ELR (cell line): ENCODE data around the gene VAV1.
"Not testable (repeated sequence)": the region's sequence is repeated elsewhere in the genome, so short reads cannot be mapped to it uniquely, and the experiment has no call there.

Source experiments
- DNase-seq: peaks from one replicate; pipeline ENCODE4 v3.0.0-alpha.2; 2015; ENCODE audit warnings: low read depth

VAV1 gene

GRCh38 chr19:6737873-6738786 is 34.4 kb upstream of the VAV1 start:
- DNase-seq: peak; percentile 88

DNA sequence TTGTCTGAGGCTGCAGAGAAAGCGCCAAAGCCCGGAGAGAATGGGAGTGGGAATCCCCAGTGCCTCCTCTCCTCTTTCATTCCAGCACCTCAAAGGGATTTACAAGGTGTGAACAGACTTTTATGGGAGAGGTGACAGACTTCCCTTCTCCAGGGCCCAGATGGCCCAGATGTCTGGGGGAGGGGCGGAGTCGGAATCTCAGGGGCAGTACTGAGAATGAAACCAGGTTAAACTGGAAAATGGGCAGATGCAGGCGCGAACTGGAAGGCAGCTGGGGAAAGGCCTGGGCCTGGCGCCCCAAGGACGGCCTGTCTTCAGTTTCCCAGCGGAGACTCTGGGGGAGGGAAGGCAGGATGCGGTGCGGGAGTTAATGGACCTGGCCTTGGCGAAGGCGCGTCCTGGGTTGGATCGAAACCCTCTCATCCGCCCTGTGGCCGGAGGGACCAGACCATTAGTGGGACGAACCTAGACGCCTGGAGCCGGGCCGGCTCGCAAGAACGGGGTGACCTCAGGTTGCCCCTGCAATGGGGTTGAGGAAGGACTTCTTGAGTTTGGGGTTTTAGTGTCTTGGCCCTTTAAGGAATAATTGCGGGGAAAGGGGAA is 33.6 kb upstream of the VAV1 start:
- DNase-seq: peak; percentile 51

GRCh38 chr19:6739390-6739882 is 33.1 kb upstream of the VAV1 start, which contains the start of gene TRIP10:
Gene TRIP10 (plus strand): TSS chr19:6739680. CDS start chr19:6739762, 82 bp downstream.
- peak; percentile 80 for DNase-seq

DNA sequence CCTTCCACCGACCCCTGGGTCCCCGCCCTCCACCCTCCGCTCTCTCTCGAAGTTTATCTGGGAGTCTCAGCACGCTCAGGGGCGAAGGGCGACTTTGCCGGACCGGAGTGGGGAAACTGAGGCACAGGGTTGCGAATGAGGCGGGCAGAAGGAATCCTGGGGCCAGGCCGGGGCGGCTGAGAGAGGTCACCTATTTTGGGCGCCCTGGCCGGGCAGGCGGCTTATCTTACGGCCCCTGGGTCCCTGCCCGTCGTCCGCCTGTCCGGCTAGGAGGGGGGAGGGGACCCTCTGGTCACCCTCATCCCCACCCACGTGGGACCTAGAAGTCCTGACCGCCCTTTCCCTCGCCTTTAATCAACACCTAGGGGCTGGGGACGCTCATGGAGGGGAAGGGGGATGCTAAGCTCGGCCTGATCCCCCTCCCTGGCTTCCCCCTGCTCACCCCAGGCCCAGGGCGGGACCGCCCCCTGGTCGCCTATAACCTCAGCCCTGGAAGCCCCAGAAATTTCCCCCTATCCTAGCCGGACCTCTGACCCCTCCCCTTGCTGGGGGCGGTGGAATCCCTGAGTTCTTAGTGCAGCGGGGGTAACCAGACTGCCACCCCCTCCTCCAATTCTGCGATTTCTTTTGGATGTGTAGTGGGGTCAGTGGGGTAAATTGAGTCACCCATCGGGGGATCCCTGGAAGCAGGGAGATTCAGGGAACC is 32.5 kb upstream of the VAV1 start:
- peak; percentile 53 for DNase-seq

DNA sequence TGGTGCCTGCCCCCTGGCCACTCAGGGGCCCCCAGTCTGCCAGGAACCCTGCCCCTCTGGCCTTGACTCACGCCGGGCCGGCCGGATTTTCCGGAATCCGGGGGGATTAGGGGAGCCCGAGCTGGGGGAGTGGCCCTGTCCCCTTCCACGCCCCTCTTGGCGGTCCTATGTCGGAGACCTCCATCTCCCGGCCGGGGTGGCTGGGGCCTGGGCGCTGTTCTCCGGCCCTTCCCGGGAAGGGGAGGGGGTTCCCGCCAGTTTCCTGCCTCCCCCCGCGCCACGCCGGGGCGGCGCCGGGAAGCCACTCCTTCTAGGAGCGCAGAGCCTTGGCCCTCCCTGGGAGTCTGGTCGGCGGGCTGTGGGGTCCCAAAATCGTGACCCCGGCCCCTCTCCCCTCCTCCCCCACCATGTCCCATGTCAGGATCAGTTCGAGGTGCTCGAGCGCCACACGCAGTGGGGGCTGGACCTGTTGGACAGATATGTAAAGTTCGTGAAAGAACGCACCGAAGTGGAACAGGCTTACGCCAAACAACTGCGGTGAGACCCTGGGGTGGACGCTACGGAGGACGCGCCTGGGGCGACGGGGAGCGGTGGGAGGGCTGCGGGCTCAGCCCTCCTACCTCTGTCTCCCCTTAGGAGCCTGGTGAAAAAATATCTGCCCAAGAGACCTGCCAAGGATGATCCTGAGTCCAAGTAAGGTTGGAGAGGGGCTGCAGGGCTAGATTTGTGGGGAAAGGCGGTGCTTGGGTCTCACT is 31.7 kb upstream of the VAV1 start:
- DNase-seq: peak; percentile 75

- DNase-seq: no peak
Observed at GRCh38 chr19:6743066-6743465, 29.4 kb upstream of the VAV1 start.

- peak; percentile 51 for DNase-seq
Observed at GRCh38 chr19:6743714-6744380, 28.7 kb upstream of the VAV1 start.

GRCh38 chr19:6744381-6745301 is 27.9 kb upstream of the VAV1 start:
- peak; percentile 94 for DNase-seq

DNA sequence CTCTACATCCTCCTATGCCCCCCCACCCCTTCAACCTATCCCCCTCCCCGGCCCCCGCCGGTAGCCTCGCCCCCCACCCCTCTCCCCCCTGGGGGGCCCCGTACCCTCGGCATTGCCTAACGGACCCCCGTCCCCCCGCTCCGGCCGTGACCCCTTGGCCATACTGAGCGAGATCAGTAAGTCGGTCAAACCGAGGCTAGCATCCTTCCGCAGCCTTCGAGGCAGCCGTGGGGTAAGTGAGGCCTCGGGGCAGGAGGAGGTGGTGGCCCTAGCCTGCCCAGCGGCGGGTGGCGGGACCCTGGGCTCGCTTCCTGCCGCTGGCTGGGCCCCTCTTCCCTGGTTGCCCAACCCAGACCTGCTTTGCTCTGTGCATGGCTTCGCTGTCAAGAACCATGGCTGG is 26.5 kb upstream of the VAV1 start:
- no peak for DNase-seq

- not testable (repeated sequence) for DNase-seq
Observed at GRCh38 chr19:6748543-6748942, 24.0 kb upstream of the VAV1 start.

GRCh38 chr19:6750062-6750461 is 22.4 kb upstream of the VAV1 start:
- DNase-seq: no peak

DNA sequence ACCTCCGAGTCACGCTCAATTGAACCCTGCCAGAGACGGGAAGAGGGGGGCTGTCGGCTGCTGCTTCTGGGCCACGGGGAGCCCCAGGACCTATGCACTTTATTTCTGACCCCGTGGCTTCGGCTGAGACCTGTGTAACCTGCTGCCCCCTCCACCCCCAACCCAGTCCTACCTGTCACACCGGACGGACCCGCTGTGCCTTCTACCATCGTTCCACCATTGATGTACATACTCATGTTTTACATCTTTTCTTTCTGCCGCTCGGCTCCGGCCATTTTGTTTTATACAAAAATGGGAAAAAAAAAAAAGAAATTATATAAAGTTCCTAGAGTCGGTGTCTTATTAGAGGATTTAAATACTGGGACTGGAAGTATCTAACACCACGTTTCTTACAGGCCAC is 21.3 kb upstream of the VAV1 start:
- DNase-seq: no peak

DNA sequence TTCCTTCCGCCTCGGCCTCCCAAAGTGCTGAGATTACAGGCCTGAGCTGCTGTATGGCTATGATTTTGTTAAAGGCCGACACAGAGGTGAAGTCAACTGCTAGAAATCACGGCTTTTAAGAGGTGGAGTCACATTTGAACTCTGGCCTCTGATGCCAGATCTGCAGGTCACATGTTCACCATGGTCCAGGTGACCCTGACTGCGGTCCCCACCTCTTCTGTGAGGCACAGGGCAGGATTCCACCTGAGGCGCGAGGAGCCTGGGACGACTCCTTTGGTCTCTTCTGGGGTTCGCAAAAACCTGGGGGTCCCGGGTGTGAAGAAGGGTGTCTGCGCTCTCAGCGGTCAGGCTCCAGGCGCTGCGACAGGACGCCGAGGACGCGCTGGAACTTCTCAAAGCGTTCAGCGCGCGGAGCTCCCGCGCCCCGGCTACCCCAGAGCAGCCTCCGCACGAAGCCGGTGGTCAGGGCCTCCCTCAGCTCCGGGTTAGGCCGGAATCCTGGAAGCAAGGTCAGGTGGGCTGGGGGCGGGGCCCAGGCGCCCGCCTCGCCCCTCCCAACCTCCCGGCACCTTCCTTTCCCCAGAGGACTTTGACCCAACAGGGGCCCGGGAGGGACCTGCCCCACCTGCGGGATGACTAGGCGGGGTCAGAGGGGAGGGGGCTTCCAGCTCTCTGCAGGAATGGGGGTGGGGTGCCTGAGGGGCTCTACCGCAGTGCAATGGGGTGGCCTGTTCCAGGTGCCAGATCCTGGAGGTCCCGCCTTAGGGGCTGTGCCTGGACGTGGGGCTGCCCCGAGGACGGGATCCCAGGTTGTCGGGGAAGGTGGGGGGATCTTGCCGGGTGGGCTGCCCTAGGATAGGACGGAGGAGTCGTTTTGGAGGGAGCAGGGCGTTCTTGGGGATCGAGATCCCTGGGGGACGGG is 20.0 kb upstream of the VAV1 start:
- no peak for DNase-seq

DNA sequence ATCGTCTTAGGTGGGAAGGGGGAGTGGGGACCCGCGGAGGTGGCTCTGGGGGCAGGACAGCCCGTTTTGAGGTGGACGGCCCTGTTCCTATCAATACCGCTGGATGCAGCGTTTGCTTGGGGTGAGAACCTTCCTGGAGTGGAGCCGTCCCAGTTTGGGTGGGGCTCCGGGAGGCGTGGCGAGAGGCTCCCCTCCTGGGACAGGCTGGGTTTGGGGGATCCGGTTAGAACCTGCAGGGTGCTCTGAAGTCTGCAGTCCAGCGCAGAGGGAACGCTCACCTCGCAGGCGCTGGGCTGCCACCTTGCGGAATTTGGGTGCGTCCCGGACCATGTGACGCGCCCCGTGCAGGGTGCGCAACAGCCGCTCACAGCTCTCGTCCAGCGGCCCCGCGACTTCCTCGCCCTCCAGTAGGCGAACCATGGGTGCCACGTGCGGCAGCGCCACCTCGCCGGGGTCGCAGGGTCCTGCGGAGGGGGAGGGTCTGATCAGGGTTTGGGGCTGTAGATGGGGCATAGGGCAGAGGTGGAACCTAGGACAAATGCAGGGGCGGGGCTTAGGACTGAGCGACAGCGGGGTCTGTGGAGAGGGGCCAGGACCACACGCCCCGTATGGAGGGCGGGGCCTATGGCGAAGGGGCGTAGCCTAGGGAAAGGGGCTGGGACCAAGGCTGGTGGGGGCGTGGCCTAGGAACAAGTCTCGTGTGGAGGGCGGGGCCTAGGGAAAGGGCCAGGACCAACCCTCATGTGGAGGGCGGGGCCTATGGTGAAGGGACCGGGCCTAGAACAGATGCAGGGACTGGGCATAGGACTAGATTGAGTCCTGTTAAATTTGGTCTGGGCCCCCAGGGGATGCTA is 19.1 kb upstream of the VAV1 start:
- DNase-seq: peak; percentile 84

GRCh38 chr19:6754136-6754535 is 18.4 kb upstream of the VAV1 start:
- no peak for DNase-seq

DNA sequence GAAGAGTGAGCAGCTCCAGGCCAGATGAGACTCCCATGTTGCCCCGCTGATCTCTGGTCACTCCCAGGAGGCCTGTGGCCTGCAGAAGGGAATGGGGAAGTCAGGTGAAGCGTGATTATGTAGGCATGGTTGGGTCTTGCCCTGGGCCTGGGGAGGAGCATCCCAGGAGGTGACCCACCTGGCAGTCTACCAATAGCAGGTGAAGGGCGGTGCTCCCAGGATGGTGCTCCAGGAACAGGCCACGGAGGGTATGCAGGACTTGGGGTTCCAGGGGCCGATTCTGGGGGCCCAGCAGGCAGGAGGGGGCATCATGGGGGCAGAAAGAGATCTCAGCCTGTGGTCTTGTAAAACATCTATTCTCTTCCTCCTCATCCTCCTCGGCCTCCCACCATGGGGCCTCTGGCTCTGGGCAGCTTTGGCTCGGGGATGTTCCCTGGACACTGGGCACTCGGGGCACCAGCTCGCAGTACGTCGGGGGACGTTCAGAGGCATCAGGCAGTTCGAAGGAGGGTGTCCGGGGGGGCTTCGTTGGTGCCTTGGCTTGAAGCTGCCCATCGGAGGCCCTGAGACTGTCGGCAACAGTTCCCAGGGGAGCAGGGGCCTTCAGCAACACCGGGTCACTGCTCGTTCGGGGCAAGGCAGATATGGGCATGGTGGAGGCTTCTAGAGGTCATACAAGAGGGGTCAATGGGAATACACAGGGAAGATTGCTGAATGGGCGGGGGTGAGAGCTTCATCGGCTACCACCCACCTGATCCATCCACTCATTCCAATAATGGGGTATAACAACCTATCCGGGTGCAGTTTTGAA is 17.6 kb upstream of the VAV1 start:
- DNase-seq: no peak

- no peak for DNase-seq
Observed at GRCh38 chr19:6760606-6761005, 11.9 kb upstream of the VAV1 start.
